GM23338 (cell line): ENCODE results near the gene APH1A. TPM values are rescaled to one million over a fixed set of nuclear protein-coding genes. Genes with fewer than 3 reads are reported as not detected.

Source experiments
- ATAC-seq: fragments of 200-7000 bp; cut with Tn5 transposase; 3 replicates; pipeline ENCODE4 v1.9.1; 2020
- DNase-seq: peaks from one replicate; pipeline ENCODE4 v3.0.0-alpha.2; 2015; ENCODE audit warnings: low spot score
- H2AFZ ChIP-seq: fragments of 200-600 bp; sonication (generic); 2 replicates; pipeline ENCODE4 v1.8.0; 2016; ENCODE audit warnings: antibody characterized with exemption, mild to moderate bottlenecking, moderate library complexity
- H3F3A ChIP-seq: fragments of 200-600 bp; sonication (generic); replicated peaks from 2 replicates; pipeline ENCODE4 v1.8.0; 2017; ENCODE audit warnings: antibody characterized with exemption, mixed run types, low read depth
- H3K27ac ChIP-seq: fragments of 200-600 bp; sonication (generic); 2 replicates; pipeline ENCODE4 v1.6.1; 2016; ENCODE audit warnings: low read depth
- H3K27me3 ChIP-seq: fragments of 200-600 bp; sonication (generic); 2 replicates; pipeline ENCODE4 v1.8.0; 2016; ENCODE audit warnings: mild to moderate bottlenecking, mixed run types, moderate library complexity; ENCODE audit not compliant: insufficient read depth
- H3K36me3 ChIP-seq: fragments of 200-600 bp; sonication (generic); 2 replicates; pipeline ENCODE4 v1.8.0; 2016; ENCODE audit warnings: mild to moderate bottlenecking; ENCODE audit not compliant: insufficient read depth
- H3K4me1 ChIP-seq: fragments of 200-600 bp; sonication (generic); 2 replicates; pipeline ENCODE4 v1.8.0; 2016; ENCODE audit warnings: mild to moderate bottlenecking, moderate library complexity; ENCODE audit not compliant: insufficient read depth
- H3K4me2 ChIP-seq: fragments of 200-600 bp; sonication (generic); 2 replicates; pipeline ENCODE4 v1.7.1; 2017; ENCODE audit warnings: mixed run types
- H3K4me3 ChIP-seq: fragments of 200-600 bp; sonication (generic); 2 replicates; pipeline ENCODE4 v1.6.1; 2016; ENCODE audit warnings: mixed run types
- H3K79me2 ChIP-seq: fragments of 200-600 bp; sonication (generic); replicated peaks from 2 replicates; pipeline ENCODE4 v1.8.0; 2017; ENCODE audit warnings: mild to moderate bottlenecking; ENCODE audit not compliant: insufficient read depth
- H3K9me2 ChIP-seq: fragments of 200-600 bp; sonication (generic); 2 replicates; pipeline ENCODE4 v1.8.0; 2017; ENCODE audit not compliant: insufficient read depth
- H4K20me1 ChIP-seq: fragments of 200-600 bp; sonication (generic); replicated peaks from 2 replicates; pipeline ENCODE4 v1.8.0; 2017; ENCODE audit warnings: mild to moderate bottlenecking; ENCODE audit not compliant: insufficient read depth
- H3K27ac Mint-ChIP-seq: 2 replicates; pipeline ENCODE4 v1.8.0; 2020; ENCODE audit warnings: inconsistent platforms, mild to moderate bottlenecking, moderate library complexity, mixed read lengths
- H3K27me3 Mint-ChIP-seq: 3 replicates; pipeline ENCODE4 v1.8.0; 2022; ENCODE audit warnings: low read depth, mild to moderate bottlenecking, moderate library complexity, mixed read lengths, inconsistent platforms; ENCODE audit not compliant: insufficient read depth, poor library complexity
- H3K36me3 Mint-ChIP-seq: 3 replicates; pipeline ENCODE4 v1.8.0; 2021; ENCODE audit warnings: low read depth, mild to moderate bottlenecking, inconsistent platforms, moderate library complexity, mixed read lengths
- H3K4me1 Mint-ChIP-seq: 3 replicates; pipeline ENCODE4 v1.8.0; 2020; ENCODE audit warnings: mild to moderate bottlenecking, inconsistent platforms, mixed read lengths
- H3K4me3 Mint-ChIP-seq: 3 replicates; pipeline ENCODE4 v1.8.0; 2021; ENCODE audit warnings: moderate library complexity, mild to moderate bottlenecking, inconsistent platforms, mixed read lengths
- H3K9me3 Mint-ChIP-seq: 3 replicates; pipeline ENCODE4 v1.8.0; 2020; ENCODE audit warnings: moderate library complexity, mild to moderate bottlenecking, inconsistent platforms, mixed read lengths
- CREB1 ChIP-seq: fragments of 250-450 bp; sonication (Bioruptor Pico); IDR thresholded peaks from 2 replicates; pipeline ENCODE4 v1.5.0; 2020; ENCODE audit warnings: low read depth, mild to moderate bottlenecking, moderate library complexity
- EZH2 ChIP-seq: fragments of 200-600 bp; sonication (generic); IDR thresholded peaks from one replicate; pipeline ENCODE4 v1.8.0; 2017; ENCODE audit warnings: antibody characterized with exemption, mild to moderate bottlenecking, low read depth; ENCODE audit not compliant: unreplicated experiment
- JUNB ChIP-seq: IDR thresholded peaks from one replicate; pipeline ENCODE4 v1.6.1; 2016; ENCODE audit warnings: antibody characterized with exemption; ENCODE audit not compliant: unreplicated experiment
- NANOG ChIP-seq: IDR thresholded peaks from 2 replicates; pipeline ENCODE4 v1.6.1; 2016; ENCODE audit warnings: antibody characterized with exemption, borderline replicate concordance
- STAT1 ChIP-seq: IDR thresholded peaks from one replicate; pipeline ENCODE4 v1.6.1; 2016; ENCODE audit warnings: antibody characterized with exemption; ENCODE audit not compliant: unreplicated experiment
- ZNF114 ChIP-seq: fragments of 250-450 bp; sonication (Bioruptor Pico); IDR thresholded peaks from 2 replicates; pipeline ENCODE4 v1.5.0; 2020; ENCODE audit warnings: mild to moderate bottlenecking, moderate library complexity
- polyA plus RNA-seq: library from polyadenylated mRNA; unstranded; fragments of >200 nt; fragmentation: Nextera tagmentation; extraction: Ambion mirVana; gene quantifications from 2 replicates; pipeline ENCODE4 v1.2.1, GENCODE V29; 2016
- total RNA-seq: library from RNA; depleted of rRNA; stranded (reverse); fragments of >200 nt; shearing (Covaris generic); gene quantifications from 2 replicates; pipeline ENCODE4 v1.2.3, GENCODE V29; 2014
- TF ChIP-seq, protein P1 (sequence below): IDR thresholded peaks from 2 replicates; pipeline ENCODE4 v1.6.1; 2016; ENCODE audit warnings: antibody characterized with exemption
- TF ChIP-seq, protein P2 (sequence below), 2 experiments: fragments of 200-600 bp in 1 of 2; sonication (generic) in 1 of 2; conservative IDR thresholded peaks; 2 replicates each; pipeline versions ENCODE4 v1.5.1 to v1.6.1; 2016 to 2017; ENCODE audit warnings: antibody characterized with exemption in 2 of 2, low read depth in 2 of 2, mild to moderate bottlenecking in 2 of 2, moderate library complexity in 1 of 2
- TF ChIP-seq, protein P3 (sequence below): fragments of 250-450 bp; sonication (Bioruptor Pico); IDR thresholded peaks from 2 replicates; pipeline ENCODE4 v1.5.0; 2020; ENCODE audit warnings: mild to moderate bottlenecking, moderate library complexity

Gene APH1A
- total and polyA plus RNA-seq, 2 experiments from 2014 or later: 17.7 to 82.7 TPM

DNA sequence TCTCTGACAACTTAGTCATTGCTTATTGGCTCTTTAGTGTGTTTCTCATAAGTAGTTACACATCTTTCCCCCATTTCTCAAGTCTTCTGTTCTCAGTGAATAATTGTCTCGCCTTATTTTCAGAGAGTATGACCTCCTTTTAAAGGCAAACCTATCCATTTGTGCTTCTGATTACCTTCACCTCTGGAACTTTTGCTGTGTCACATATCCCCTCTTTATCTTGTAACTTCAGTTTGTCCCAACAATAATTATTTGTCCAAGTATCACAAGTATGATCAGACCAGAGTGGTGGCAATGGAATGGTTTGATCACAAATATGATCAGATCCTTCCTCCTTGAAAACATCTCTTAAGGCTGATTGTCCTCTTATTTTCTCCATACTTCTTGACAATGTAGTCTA is 19.6 kb upstream of the APH1A start:
- no peak overlapping the region for H3K4me2 ChIP-seq
- TF ChIP-seq EZH2: no peak
- TF ChIP-seq, protein P1, sequence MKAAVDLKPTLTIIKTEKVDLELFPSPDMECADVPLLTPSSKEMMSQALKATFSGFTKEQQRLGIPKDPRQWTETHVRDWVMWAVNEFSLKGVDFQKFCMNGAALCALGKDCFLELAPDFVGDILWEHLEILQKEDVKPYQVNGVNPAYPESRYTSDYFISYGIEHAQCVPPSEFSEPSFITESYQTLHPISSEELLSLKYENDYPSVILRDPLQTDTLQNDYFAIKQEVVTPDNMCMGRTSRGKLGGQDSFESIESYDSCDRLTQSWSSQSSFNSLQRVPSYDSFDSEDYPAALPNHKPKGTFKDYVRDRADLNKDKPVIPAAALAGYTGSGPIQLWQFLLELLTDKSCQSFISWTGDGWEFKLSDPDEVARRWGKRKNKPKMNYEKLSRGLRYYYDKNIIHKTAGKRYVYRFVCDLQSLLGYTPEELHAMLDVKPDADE: no peak
- peaks cover under 1% of the 10 kb centered on the region; the same call in 1 of the 2 replicates for H3K4me1 ChIP-seq
- no peaks in the 10 kb centered on the region for H3K36me3 ChIP-seq
- H4K20me1 ChIP-seq: no peaks in the 10 kb centered on the region
- H3K9me2 ChIP-seq: no peaks in the 10 kb centered on the region
- DNase-seq (no peak), ATAC-seq (no peak)
- peaks cover 7% of the 10 kb centered on the region for H3K4me1 Mint-ChIP-seq
- H3K79me2 ChIP-seq: no peaks in the 10 kb centered on the region
- peaks cover 16% of the 10 kb centered on the region; the same call in 2 of the 3 replicates for H3K36me3 Mint-ChIP-seq
- H3F3A ChIP-seq: peaks cover 3% of the 10 kb centered on the region; the same call in 1 of the 2 replicates
- H3K4me3 ChIP-seq: no peak overlapping the region
- H3K27ac ChIP-seq: no peak overlapping the region
- no peak overlapping the region for H3K27ac Mint-ChIP-seq
- peaks cover 3% of the 10 kb centered on the region for H3K27me3 Mint-ChIP-seq
- no peak overlapping the region for H2AFZ ChIP-seq
- peaks cover 4% of the 10 kb centered on the region for H3K27me3 ChIP-seq
- no peak overlapping the region for H3K4me3 Mint-ChIP-seq
- H3K9me3 Mint-ChIP-seq: no peaks in the 10 kb centered on the region

DNA sequence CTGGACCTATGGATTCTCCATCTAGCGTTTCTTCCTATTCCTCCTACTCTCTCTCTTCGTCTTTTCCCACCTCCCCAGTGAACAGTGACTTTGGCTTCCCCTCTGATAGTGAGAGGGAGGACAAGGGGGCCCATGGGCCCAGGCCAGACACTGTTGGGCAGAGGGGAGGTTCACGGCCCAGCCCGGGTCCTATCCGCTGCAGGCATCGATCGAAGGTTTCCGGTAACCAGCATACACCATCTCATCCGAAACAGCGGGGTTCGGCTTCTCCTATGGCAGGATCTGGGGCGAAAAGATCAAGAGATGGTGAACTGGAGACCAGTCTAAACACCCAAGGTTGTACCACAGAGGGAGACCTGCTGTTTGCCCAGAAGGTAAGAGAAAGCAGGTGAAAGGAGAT is 14.4 kb upstream of the APH1A start:
- peak overlapping the region; percentile 80 for H3K4me2 ChIP-seq
- no peak overlapping the region for H3K27ac ChIP-seq
- Mint-ChIP-seq H3K27ac (no peak overlapping the region), H3K27me3 (peaks cover 19% of the 10 kb centered on the region), H3K36me3 (peaks cover 16% of the 10 kb centered on the region; the same call in 2 of the 3 replicates), H3K9me3 (no peaks in the 10 kb centered on the region), H3K4me3 (peak overlapping the region; percentile 91), H3K4me1 (peaks cover 18% of the 10 kb centered on the region)
- peak overlapping the region; percentile 92 for H2AFZ ChIP-seq
- peaks cover 2% of the 10 kb centered on the region; the same call in 1 of the 2 replicates for H3F3A ChIP-seq
- H3K27me3 ChIP-seq: peaks cover 13% of the 10 kb centered on the region
- ATAC-seq (no peak), DNase-seq (peak; percentile 14)
- H3K9me2 ChIP-seq: no peaks in the 10 kb centered on the region
- H3K4me1 ChIP-seq: peaks cover 15% of the 10 kb centered on the region
- H3K79me2 ChIP-seq: no peaks in the 10 kb centered on the region
- peak overlapping the region; percentile 60 for H3K4me3 ChIP-seq
- H3K36me3 ChIP-seq: no peaks in the 10 kb centered on the region
- no peaks in the 10 kb centered on the region for H4K20me1 ChIP-seq
- TF ChIP-seq, protein P2, sequence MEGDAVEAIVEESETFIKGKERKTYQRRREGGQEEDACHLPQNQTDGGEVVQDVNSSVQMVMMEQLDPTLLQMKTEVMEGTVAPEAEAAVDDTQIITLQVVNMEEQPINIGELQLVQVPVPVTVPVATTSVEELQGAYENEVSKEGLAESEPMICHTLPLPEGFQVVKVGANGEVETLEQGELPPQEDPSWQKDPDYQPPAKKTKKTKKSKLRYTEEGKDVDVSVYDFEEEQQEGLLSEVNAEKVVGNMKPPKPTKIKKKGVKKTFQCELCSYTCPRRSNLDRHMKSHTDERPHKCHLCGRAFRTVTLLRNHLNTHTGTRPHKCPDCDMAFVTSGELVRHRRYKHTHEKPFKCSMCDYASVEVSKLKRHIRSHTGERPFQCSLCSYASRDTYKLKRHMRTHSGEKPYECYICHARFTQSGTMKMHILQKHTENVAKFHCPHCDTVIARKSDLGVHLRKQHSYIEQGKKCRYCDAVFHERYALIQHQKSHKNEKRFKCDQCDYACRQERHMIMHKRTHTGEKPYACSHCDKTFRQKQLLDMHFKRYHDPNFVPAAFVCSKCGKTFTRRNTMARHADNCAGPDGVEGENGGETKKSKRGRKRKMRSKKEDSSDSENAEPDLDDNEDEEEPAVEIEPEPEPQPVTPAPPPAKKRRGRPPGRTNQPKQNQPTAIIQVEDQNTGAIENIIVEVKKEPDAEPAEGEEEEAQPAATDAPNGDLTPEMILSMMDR (conservative IDR thresholded peaks at IDR 0.05; ENCODE audit: low read depth in 2 of 2): no peak
- no peak for TF ChIP-seq ZNF114 (CRISPR knock-in tag)
- TF ChIP-seq, protein P3, sequence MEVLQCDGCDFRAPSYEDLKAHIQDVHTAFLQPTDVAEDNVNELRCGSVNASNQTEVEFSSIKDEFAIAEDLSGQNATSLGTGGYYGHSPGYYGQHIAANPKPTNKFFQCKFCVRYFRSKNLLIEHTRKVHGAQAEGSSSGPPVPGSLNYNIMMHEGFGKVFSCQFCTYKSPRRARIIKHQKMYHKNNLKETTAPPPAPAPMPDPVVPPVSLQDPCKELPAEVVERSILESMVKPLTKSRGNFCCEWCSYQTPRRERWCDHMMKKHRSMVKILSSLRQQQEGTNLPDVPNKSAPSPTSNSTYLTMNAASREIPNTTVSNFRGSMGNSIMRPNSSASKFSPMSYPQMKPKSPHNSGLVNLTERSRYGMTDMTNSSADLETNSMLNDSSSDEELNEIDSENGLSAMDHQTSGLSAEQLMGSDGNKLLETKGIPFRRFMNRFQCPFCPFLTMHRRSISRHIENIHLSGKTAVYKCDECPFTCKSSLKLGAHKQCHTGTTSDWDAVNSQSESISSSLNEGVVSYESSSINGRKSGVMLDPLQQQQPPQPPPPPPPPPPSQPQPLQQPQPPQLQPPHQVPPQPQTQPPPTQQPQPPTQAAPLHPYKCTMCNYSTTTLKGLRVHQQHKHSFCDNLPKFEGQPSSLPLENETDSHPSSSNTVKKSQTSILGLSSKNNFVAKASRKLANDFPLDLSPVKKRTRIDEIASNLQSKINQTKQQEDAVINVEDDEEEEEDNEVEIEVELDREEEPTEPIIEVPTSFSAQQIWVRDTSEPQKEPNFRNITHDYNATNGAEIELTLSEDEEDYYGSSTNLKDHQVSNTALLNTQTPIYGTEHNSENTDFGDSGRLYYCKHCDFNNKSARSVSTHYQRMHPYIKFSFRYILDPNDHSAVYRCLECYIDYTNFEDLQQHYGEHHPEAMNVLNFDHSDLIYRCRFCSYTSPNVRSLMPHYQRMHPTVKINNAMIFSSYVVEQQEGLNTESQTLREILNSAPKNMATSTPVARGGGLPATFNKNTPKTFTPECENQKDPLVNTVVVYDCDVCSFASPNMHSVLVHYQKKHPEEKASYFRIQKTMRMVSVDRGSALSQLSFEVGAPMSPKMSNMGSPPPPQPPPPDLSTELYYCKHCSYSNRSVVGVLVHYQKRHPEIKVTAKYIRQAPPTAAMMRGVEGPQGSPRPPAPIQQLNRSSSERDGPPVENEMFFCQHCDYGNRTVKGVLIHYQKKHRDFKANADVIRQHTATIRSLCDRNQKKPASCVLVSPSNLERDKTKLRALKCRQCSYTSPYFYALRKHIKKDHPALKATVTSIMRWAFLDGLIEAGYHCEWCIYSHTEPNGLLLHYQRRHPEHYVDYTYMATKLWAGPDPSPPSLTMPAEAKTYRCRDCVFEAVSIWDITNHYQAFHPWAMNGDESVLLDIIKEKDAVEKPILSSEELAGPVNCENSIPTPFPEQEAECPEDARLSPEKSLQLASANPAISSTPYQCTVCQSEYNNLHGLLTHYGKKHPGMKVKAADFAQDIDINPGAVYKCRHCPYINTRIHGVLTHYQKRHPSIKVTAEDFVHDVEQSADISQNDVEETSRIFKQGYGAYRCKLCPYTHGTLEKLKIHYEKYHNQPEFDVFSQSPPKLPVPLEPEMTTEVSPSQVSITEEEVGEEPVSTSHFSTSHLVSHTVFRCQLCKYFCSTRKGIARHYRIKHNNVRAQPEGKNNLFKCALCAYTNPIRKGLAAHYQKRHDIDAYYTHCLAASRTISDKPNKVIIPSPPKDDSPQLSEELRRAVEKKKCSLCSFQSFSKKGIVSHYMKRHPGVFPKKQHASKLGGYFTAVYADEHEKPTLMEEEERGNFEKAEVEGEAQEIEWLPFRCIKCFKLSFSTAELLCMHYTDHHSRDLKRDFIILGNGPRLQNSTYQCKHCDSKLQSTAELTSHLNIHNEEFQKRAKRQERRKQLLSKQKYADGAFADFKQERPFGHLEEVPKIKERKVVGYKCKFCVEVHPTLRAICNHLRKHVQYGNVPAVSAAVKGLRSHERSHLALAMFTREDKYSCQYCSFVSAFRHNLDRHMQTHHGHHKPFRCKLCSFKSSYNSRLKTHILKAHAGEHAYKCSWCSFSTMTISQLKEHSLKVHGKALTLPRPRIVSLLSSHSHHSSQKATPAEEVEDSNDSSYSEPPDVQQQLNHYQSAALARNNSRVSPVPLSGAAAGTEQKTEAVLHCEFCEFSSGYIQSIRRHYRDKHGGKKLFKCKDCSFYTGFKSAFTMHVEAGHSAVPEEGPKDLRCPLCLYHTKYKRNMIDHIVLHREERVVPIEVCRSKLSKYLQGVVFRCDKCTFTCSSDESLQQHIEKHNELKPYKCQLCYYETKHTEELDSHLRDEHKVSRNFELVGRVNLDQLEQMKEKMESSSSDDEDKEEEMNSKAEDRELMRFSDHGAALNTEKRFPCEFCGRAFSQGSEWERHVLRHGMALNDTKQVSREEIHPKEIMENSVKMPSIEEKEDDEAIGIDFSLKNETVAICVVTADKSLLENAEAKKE (CRISPR knock-in tag): no peak
- no peak for TF ChIP-seq CREB1
- no peak for TF ChIP-seq NANOG
- TF ChIP-seq STAT1: no peak
- no peak for TF ChIP-seq EZH2
- TF ChIP-seq JUNB: no peak
